DMS53 (cell line): ENCODE measurements around the gene CACUL1.

Experiments used
- DNase-seq: peaks from one replicate; lab custom pipeline; 2025; lab: John Stamatoyannopoulos, UW

The CACUL1 gene

GRCh38 chr10:118638680-118639079 lies 116.1 kb downstream of the CACUL1 start:
- no peak for DNase-seq

DNA sequence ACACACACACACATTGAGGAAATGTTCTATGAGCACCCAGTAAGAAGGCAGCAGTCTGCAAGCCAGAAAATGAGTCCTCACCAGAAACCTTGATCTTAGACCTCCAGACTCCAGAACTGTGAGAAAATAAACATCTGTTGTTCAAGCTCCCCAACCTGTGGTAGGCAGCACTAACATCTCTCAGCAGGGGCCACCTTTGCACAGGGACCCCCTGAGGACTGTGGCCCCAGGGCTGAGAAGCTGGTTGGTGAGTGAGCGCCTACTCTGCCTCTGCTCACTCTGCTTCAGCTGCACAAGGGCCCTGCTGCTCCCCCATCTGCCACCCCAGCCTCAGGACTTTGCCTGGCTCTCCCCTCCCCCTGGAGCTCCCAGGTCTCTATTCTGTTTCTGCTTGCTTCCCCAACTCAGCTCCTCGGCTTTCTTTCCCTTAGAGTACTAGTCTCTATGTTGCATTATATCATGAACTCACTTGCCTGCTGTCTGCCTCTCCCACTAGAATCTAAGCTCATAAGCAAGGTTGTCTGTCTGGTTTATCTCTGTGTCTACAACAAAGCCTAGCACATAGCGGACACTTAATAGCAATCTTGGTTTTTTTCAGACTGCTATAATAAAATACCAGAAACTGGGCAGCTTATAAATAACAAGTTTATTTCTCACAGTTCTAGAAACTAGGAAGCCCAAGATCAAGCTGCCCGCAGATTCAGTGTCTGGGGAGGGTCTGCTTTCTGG lies 118.9 kb downstream of the CACUL1 start:
- DNase-seq = no peak

DNA sequence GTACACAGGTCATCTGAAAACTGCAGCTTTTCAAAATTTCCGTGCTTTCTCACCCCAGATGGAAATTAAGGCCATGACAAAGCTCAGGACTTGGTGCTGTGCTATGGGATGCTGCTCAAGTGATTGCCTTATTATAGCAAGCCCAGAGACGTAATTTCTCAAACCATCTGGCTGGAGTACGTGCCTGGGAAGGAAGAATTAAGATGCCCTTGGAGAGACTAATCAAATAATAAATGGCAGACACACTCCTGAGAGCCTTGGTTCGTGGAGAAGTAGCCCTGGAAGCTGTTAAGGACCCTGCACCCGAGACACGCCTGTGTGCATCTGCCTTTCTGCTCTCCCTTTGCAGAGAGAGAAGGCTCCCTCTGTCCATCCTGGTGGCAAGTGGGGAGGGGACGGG lies 121.0 kb downstream of the CACUL1 start:
- no peak for DNase-seq

DNA sequence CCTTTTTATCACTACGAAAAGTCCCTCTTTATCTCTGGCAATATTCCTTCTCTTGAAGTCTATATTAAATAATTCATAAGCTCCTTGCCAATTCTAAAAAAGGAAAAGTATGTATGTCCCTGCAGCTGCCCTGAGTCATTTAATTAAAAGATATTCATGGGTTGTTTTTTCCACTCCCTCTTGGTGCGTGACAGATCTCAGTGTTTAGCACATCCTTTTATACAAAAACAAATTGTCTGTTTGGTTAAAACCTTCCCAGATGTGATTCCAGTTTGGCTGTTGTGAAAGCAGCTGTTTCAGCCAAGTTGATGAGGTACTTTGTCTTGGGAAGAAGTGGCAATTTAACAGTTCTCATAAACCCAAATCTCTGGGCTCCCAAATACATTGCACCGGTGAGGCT lies 125.6 kb downstream of the CACUL1 start:
- DNase-seq = no peak

- no peak for DNase-seq
Measured at GRCh38 chr10:118628397-118628796, 126.4 kb downstream of the CACUL1 start.

- DNase-seq = peak; percentile 11
Measured at GRCh38 chr10:118626953-118627352, 127.8 kb downstream of the CACUL1 start.
